Thyroid gland (tissue), 4 donors: ENCODE data around the gene HHAT. TPM values are rescaled to one million over a fixed set of nuclear protein-coding genes. Genes with fewer than 3 reads are reported as not detected.

ENCODE experiments used
- DNase-seq, 2 donors: peaks; one replicate each; pipeline ENCODE4 v3.0.0-alpha.2; 2019
- H3K27ac ChIP-seq, 3 donors: fragments of 200-600 bp; sonication (generic); 1 replicate in 2 of 3; 2 replicates in 1 of 3; pipeline ENCODE4 v1.5.1; 2016 to 2019; ENCODE audit warnings: mild to moderate bottlenecking in 1 of 3, moderate library complexity in 1 of 3
- H3K27me3 ChIP-seq: fragments of 200-600 bp; sonication (generic); one replicate; pipeline ENCODE4 v1.5.1; 2019
- H3K36me3 ChIP-seq, 2 donors: fragments of 200-600 bp; sonication (generic); one replicate each; pipeline ENCODE4 v1.5.1; 2016 to 2019
- H3K4me1 ChIP-seq, 2 donors: fragments of 200-600 bp; sonication (generic); one replicate each; pipeline ENCODE4 v1.5.1; 2017 to 2019
- H3K4me3 ChIP-seq, 3 donors: fragments of 200-600 bp; sonication (generic); replicated peaks in 1 of 3; 1 replicate in 2 of 3; 2 replicates in 1 of 3; pipeline ENCODE4 v1.5.1; 2016; ENCODE audit warnings: mild to moderate bottlenecking in 1 of 3
- H3K9me3 ChIP-seq: fragments of 200-600 bp; sonication (generic); one replicate; pipeline ENCODE4 v1.5.1; 2017
- CTCF ChIP-seq, 6 experiments: fragments of 200-600 bp in 3 of 6; fragments of 450-650 bp in 3 of 6; sonication (generic) in 3 of 6; IDR thresholded peaks; one replicate each; pipeline ENCODE4 v1.5.1; 2016 to 2019; ENCODE audit warnings: antibody characterized with exemption in 6 of 6, mild to moderate bottlenecking in 2 of 6, inconsistent platforms in 1 of 6, moderate library complexity in 1 of 6
- POLR2A ChIP-seq, 2 donors: fragments of 450-650 bp; IDR thresholded peaks; one replicate each; pipeline ENCODE4 v1.6.1; 2017; ENCODE audit warnings: antibody characterized with exemption in 2 of 2, mild to moderate bottlenecking in 2 of 2, moderate library complexity in 1 of 2
- WGBS, 2 donors: methylation state at CpG; one replicate each; pipeline ENCODE4 v1.1.5; 2017; 5-methylcytosine and 5-hydroxymethylcytosine counted together
- intact Hi-C: fragments of 100-400 bp; cut with DNase I; formaldehyde crosslinking; loops from one replicate; pipeline ENCODE4 v1.15.1; 2023
- total RNA-seq, 4 donors: library from RNA; depleted of rRNA; stranded (reverse); fragments of >200 nt; gene quantifications; one replicate each; pipeline ENCODE4 v1.2.3, GENCODE V29; 2016

The HHAT gene
- total RNA-seq, 4 donors from 2014 or later = 7.9 to 15.9 (median 10.5) TPM

DNA sequence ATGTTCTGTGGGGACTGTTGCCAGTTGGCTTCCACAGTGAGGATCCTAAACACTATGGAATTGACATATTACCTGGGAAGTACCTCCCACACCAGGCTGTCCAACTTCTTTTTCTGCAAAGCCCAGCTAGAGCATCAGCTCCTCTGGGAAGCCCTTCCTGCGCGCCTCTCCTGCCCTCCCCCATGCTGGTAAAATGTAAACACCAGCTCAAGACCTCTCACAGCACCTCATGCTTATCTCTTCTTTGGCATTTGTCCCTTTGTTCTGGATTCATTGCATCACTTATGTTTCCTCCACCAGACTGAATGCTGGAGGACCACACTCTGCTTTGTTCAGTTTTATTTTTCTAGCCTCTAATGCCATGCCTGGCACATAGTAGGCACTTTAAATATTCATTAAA is 172.1 kb downstream of the HHAT start:
- Histone ChIP-seq H3K4me3 (no peak overlapping the region), H3K27ac (no peak overlapping the region), H3K4me1 (no peaks in the 10 kb centered on the region), H3K36me3 (no peaks in the 10 kb centered on the region), H3K9me3 (no peaks in the 10 kb centered on the region), H3K27me3 (no peaks in the 10 kb centered on the region)
- TF ChIP-seq CTCF (IDR thresholded peaks at IDR 0.05) = no peak
- TF ChIP-seq POLR2A (IDR thresholded peaks at IDR 0.05) = no peak
- no peak for DNase-seq
- 84 to 93% methylated on average over 2 of the region's 2 CpGs for WGBS, 2 donors
- intact Hi-C loops = no loop called here

DNA sequence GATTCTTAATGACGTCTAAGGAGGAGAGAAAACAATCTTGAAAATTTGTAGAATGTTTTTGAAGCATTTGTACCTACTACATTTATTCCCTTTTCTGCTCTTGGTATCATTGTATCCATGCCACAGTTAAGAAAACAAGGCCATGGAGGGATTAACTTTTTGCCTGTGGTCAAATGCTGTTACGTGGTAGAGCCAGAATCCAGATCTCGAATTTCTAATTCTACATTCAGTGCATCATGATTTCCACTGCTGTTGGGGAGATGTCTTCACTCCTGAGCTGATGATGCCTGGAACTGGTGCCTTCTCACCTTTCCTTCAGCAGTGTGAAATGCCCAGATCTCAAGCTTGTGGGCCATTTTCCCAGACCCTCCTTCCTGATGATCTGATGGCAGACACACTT is 175.6 kb downstream of the HHAT start:
- no peak for DNase-seq

GRCh38 chr1:210505601-210506496 is 177.1 kb downstream of the HHAT start:
- no peaks in the 10 kb centered on the region for H3K36me3 ChIP-seq
- DNase-seq = no peak
- no peaks in the 10 kb centered on the region for H3K27me3 ChIP-seq
- intact Hi-C loops = no loop called here
- WGBS, 2 donors = 69 to 75% methylated on average over 7 of the region's 7 CpGs
- H3K9me3 ChIP-seq = no peaks in the 10 kb centered on the region
- H3K27ac ChIP-seq = no peak overlapping the region
- no peak for TF ChIP-seq CTCF (IDR thresholded peaks at IDR 0.05)
- no peak for TF ChIP-seq POLR2A (IDR thresholded peaks at IDR 0.05)
- H3K4me1 ChIP-seq = no peaks in the 10 kb centered on the region
- H3K4me3 ChIP-seq = no peak overlapping the region

More for the DNA sequence above, 175.6 kb downstream of the HHAT start:
- Histone ChIP-seq H3K9me3 (no peaks in the 10 kb centered on the region), H3K27ac (no peak overlapping the region), H3K4me3 (no peak overlapping the region), H3K4me1 (no peaks in the 10 kb centered on the region), H3K36me3 (no peaks in the 10 kb centered on the region), H3K27me3 (no peaks in the 10 kb centered on the region)
- no peak for TF ChIP-seq POLR2A (IDR thresholded peaks at IDR 0.05)
- no peak for TF ChIP-seq CTCF (IDR thresholded peaks at IDR 0.05)
- WGBS, 2 donors = 86 to 92% methylated on average over 3 of the region's 3 CpGs
- intact Hi-C loops = no loop called here

GRCh38 chr1:210506689-210507088 is 178.0 kb downstream of the HHAT start:
- H3K27ac ChIP-seq = no peak overlapping the region
- TF ChIP-seq POLR2A (IDR thresholded peaks at IDR 0.05) (no peak), CTCF (IDR thresholded peaks at IDR 0.05) (no peak)
- H3K4me3 ChIP-seq = no peak overlapping the region
- no peaks in the 10 kb centered on the region for H3K9me3 ChIP-seq
- H3K4me1 ChIP-seq = no peaks in the 10 kb centered on the region
- no peak for DNase-seq
- H3K27me3 ChIP-seq = no peaks in the 10 kb centered on the region
- WGBS, 2 donors = 93 to 96% methylated on average over 2 of the region's 2 CpGs
- no peaks in the 10 kb centered on the region for H3K36me3 ChIP-seq
- intact Hi-C loops = no loop called here

GRCh38 chr1:210516092-210516656 is 187.5 kb downstream of the HHAT start:
- H3K27ac ChIP-seq = no peak overlapping the region
- no peaks in the 10 kb centered on the region for H3K9me3 ChIP-seq
- no peaks in the 10 kb centered on the region for H3K36me3 ChIP-seq
- no peaks in the 10 kb centered on the region for H3K4me1 ChIP-seq
- no peak overlapping the region for H3K4me3 ChIP-seq
- H3K27me3 ChIP-seq = no peaks in the 10 kb centered on the region
- TF ChIP-seq CTCF (IDR thresholded peaks at IDR 0.05) (no peak), POLR2A (IDR thresholded peaks at IDR 0.05) (no peak)
- 65 to 73% methylated on average over 3 of the region's 3 CpGs for WGBS, 2 donors
- intact Hi-C loops = no loop called here
- DNase-seq = no peak
